Mucosa of rectum (tissue), 2 donors: ENCODE results near the gene FRMD4A.

ENCODE experiments used
- H3K27ac ChIP-seq, 2 donors: one replicate each; pipeline ENCODE4 v1.7.0; 2013; ENCODE audit warnings: inconsistent platforms in 2 of 2, low read depth in 2 of 2, low read length in 2 of 2
- H3K27me3 ChIP-seq, 2 donors: one replicate each; pipeline ENCODE4 v1.7.0; 2013; ENCODE audit warnings: low read length in 2 of 2; ENCODE audit not compliant: control insufficient read depth in 2 of 2, insufficient read depth in 2 of 2
- H3K36me3 ChIP-seq, 2 donors: one replicate each; pipeline ENCODE4 v1.7.0; 2013; ENCODE audit warnings: low read length in 2 of 2; ENCODE audit not compliant: control insufficient read depth in 2 of 2, insufficient read depth in 2 of 2
- H3K4me1 ChIP-seq, 2 donors: one replicate each; pipeline ENCODE4 v1.7.0; 2013; ENCODE audit warnings: low read length in 2 of 2, mild to moderate bottlenecking in 1 of 2; ENCODE audit not compliant: control insufficient read depth in 2 of 2, insufficient read depth in 2 of 2
- H3K4me3 ChIP-seq, 2 donors: one replicate each; pipeline ENCODE4 v1.7.0; 2013; ENCODE audit warnings: low read length in 2 of 2
- H3K9ac ChIP-seq, 2 donors: one replicate each; pipeline ENCODE4 v1.7.0; 2013; ENCODE audit warnings: low read length in 2 of 2, low read depth in 1 of 2, mild to moderate bottlenecking in 1 of 2
- H3K9me3 ChIP-seq, 2 donors: one replicate each; pipeline ENCODE4 v1.7.0; 2013; ENCODE audit warnings: low read length in 2 of 2; ENCODE audit not compliant: control insufficient read depth in 2 of 2
- donor health status: healthy.
- donor health status: Normal muscosa, but diverticular disease.

The FRMD4A gene

DNA sequence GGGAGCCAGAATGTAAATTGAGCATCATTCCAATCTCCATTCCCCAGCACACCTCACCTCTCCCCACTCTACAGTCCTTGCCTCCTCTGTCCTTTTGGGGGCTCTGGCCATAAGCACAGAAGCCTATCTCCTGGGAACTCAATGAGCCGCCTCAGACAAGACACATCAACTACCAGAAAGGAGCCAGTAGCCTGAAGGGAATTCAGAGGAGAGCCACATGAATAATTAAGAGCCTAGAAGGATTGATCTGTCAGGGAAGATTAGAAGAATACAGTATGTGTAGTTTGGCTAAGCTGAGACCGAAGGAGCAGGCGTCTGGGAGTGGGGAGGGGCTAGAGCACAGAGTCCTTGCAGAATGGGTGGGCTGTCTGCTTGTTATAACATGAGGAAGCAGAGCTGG, 31.2 kb downstream of the FRMD4A start:
- peaks cover 0 to 4% of the 10 kb centered on the region in 2 donors for H3K27me3 ChIP-seq
- no peaks in the 10 kb centered on the region for H3K9me3 ChIP-seq
- no peaks in the 10 kb centered on the region for H3K36me3 ChIP-seq
- H3K27ac ChIP-seq, result no peak overlapping the region
- no peaks in the 10 kb centered on the region for H3K4me1 ChIP-seq
- H3K4me3 ChIP-seq, result no peak overlapping the region
- H3K9ac ChIP-seq, result no peak overlapping the region

DNA sequence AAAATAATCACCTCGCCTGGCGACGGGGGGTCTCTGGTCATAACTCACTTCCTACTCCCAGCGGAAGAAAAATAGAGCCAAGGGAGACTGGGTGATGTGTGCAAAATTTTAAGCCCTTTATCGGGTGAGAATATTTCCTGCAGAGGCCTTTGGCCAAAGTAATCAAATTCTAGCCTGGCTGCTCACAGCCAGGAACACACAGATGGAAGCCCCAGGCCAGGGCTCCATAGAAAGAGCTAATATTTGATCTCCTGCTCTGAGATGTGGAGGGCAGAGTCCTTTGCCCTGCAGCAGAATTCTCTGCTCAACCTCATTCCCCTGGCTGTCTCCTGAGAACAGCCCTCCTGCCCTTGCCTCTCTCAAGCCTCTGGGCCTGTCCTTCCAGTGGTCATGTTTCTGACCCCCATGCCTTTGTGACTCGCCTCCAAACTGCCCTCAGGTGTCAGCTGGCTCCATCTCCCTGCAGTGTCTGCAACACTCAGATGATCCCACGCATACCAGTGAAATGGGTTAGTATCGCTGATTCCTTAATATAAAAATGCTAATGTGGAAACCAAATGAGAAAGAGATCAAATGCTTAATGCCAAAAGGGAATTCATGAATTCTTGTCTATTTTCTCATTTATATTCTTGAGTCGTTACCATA, 34.5 kb downstream of the FRMD4A start:
- no peak overlapping the region for H3K27ac ChIP-seq
- no peak overlapping the region for H3K4me3 ChIP-seq
- no peaks in the 10 kb centered on the region for H3K4me1 ChIP-seq
- no peaks in the 10 kb centered on the region for H3K36me3 ChIP-seq
- no peak overlapping the region for H3K9ac ChIP-seq
- H3K9me3 ChIP-seq, result no peaks in the 10 kb centered on the region
- peaks cover 0 to 4% of the 10 kb centered on the region in 2 donors for H3K27me3 ChIP-seq

DNA sequence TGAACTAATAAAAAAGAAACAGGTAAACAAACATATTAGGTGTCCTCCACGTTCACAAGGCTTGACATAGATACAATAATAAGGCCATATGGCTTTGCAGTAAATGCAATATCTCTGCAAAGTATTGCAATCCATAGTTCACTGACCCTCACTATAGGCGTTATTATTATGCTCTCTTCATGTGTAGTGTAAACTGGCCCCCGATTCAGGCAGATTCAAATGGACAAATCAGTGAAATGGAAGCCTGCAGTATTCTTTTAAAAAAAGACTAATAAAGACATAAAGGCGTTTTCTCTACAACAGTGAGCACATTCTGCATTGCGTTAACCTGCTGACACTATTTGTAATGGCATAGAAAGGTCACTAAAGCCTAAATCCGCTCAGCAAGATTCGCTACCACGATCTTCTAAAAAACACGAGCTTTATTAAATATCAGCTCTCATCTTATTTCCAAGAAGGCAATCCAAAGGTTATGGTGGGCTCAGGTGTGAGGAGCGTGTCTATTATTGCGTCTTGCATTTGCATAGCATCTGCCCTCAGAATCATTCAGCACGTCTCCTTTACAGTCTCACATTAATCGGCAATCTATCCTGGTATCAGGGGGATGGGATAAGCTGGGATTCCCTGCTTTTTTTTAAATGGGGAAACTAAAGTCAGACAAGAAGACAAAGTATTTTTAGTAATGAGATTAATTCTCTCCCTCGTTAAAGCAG, 36.2 kb downstream of the FRMD4A start:
- H3K27me3 ChIP-seq, result peaks cover 0 to 4% of the 10 kb centered on the region in 2 donors
- no peaks in the 10 kb centered on the region for H3K4me1 ChIP-seq
- H3K4me3 ChIP-seq, result no peak overlapping the region
- no peak overlapping the region for H3K9ac ChIP-seq
- H3K36me3 ChIP-seq, result no peaks in the 10 kb centered on the region
- no peaks in the 10 kb centered on the region for H3K9me3 ChIP-seq
- H3K27ac ChIP-seq, result no peak overlapping the region

DNA sequence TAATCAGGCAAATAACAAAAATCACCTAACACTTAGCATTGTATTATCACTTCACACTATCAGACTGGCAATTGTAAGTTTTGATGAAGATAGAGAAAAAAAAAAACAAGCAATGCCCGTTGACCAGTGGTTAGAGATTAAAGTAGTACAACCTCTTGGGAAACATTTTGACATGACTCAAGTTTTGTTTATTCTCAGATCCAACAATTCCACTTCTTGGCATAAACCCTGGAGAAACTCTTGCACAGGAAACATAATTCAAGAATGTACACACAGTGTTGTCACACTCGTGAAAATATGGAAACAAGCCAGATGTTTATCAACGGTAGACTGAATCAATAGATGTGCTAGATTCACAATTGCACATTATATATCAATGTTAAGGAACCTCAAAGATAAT, 37.2 kb downstream of the FRMD4A start:
- H3K9me3 ChIP-seq, result no peaks in the 10 kb centered on the region
- H3K27ac ChIP-seq, result no peak overlapping the region
- peaks cover 0 to 2% of the 10 kb centered on the region in 2 donors for H3K27me3 ChIP-seq
- no peak overlapping the region for H3K9ac ChIP-seq
- H3K36me3 ChIP-seq, result no peaks in the 10 kb centered on the region
- no peaks in the 10 kb centered on the region for H3K4me1 ChIP-seq
- no peak overlapping the region for H3K4me3 ChIP-seq

DNA sequence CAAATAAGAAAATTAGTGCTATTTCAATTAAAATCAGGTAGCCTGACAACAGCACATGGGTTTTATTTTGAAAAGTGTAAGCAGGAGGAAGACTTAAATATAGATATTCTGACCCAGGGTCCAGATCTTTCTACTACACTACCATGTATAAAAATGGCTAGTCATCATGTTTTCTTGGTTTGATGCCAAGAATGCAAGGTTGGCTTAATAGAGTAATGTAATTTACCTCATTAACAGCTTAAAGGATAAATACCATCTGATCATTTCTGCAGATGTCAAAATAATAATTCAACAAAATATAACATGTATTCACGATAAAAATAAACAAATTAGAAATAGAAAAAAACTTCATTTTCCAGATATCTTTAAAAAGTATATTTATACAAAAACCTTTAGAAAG, 39.4 kb downstream of the FRMD4A start:
- H3K9me3 ChIP-seq, result no peaks in the 10 kb centered on the region
- no peak overlapping the region for H3K27ac ChIP-seq

DNA sequence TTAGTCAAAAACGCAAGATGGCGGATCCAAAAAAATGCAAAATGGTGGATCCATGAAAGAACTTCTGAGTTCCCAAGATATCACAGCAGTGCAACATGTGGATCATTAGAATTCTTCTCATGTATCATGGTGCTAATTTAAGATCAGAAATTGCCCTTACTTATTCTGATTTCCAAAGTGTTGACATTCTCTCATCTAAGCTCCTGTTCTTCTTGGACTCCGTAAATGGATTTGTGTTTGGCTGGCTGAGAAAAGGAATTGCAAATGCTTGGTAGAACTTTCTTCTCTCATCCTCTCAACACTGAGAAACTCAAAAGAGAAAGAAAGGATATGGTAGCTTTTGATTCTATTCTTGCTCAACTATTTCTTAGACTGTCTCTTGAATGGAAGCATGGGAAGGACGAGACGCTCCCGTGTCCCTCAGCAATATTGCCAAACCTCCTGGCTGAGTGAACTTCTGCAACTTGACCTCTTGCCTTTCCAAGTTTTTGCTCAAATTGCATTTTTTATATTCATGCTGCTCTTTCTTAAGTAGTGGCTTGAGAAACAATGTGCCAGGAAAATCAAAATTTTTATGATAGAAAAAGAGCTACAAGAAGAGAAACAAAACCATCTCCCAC, 44.7 kb downstream of the FRMD4A start:
- Histone ChIP-seq H3K4me1 (no peaks in the 10 kb centered on the region), H3K27me3 (no peaks in the 10 kb centered on the region), H3K36me3 (no peaks in the 10 kb centered on the region), H3K9me3 (no peaks in the 10 kb centered on the region), H3K4me3 (no peak overlapping the region), H3K27ac (no peak overlapping the region), H3K9ac (no peak overlapping the region)

More for the DNA sequence above, 39.4 kb downstream of the FRMD4A start:
- no peaks in the 10 kb centered on the region for H3K4me1 ChIP-seq
- H3K4me3 ChIP-seq, result no peak overlapping the region
- H3K27me3 ChIP-seq, result no peaks in the 10 kb centered on the region
- no peak overlapping the region for H3K9ac ChIP-seq
- H3K36me3 ChIP-seq, result no peaks in the 10 kb centered on the region

DNA sequence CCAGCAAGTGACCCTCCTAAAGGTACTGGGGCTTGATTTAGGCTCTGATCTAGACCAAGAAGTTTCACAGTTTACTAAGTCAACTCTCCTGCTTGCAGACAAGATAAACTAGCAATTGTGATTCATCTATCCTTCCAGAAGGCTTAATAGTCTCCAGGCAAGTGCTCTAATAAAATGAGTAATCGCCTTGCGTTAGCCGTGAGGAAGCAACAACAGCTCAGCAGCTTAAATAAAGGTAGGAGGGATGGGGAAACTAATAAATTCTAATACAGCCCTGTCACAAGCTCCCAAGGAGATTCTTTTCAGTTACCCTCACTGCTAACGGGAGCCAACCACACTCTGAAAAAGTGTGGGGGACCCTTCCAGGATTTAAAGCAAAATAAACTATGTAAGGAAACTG, 48.4 kb downstream of the FRMD4A start:
- H3K27me3 ChIP-seq, result no peaks in the 10 kb centered on the region
- H3K9ac ChIP-seq, result no peak overlapping the region
- no peak overlapping the region for H3K4me3 ChIP-seq
- no peaks in the 10 kb centered on the region for H3K9me3 ChIP-seq
- no peaks in the 10 kb centered on the region for H3K36me3 ChIP-seq
- H3K27ac ChIP-seq, result no peak overlapping the region
- H3K4me1 ChIP-seq, result no peaks in the 10 kb centered on the region

DNA sequence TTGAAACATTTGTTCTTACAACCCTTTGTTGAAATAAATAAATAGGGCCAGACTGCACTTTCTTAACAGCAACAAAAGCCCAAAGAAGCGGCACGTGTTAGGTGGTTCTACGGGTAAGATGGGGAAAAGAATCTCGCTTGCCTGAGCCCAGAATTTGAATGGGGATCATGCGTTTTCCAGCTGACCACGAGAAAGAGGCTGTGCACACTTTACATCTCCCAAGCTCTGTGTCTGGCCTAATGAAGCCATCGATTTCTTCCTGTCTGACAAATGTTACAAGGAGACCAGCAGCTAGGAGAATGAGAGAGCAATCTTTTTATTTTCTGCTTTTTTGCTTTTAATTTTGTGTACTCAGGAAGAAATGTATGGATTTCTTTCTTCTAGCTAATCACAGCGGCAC, 52.2 kb downstream of the FRMD4A start:
- no peaks in the 10 kb centered on the region for H3K9me3 ChIP-seq
- no peaks in the 10 kb centered on the region for H3K4me1 ChIP-seq
- H3K9ac ChIP-seq, result no peak overlapping the region
- H3K4me3 ChIP-seq, result no peak overlapping the region
- no peaks in the 10 kb centered on the region for H3K36me3 ChIP-seq
- H3K27ac ChIP-seq, result no peak overlapping the region
- H3K27me3 ChIP-seq, result no peaks in the 10 kb centered on the region

DNA sequence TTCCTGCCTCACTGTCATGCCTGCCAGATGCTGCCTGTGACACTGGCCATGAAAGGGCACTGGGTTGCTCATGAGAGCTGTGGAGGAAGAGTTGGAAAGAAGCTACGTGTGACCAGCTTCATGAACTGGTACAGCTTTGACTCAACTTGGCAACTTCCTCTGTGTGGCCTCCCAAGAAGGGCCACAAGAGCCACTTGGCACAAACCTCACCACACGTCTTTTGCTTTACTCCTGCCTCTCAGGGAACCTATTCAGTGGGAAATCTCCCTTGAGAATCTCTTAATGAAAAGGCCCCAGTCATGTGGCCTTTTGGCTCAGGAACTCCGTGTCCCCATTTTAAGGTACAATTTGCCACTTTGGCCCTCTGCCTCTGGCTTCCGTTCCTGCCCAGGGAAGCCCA, 54.5 kb downstream of the FRMD4A start:
- Histone ChIP-seq H3K4me1 (no peaks in the 10 kb centered on the region), H3K27me3 (no peaks in the 10 kb centered on the region), H3K27ac (no peak overlapping the region), H3K36me3 (no peaks in the 10 kb centered on the region), H3K9me3 (no peaks in the 10 kb centered on the region), H3K4me3 (no peak overlapping the region), H3K9ac (no peak overlapping the region)

DNA sequence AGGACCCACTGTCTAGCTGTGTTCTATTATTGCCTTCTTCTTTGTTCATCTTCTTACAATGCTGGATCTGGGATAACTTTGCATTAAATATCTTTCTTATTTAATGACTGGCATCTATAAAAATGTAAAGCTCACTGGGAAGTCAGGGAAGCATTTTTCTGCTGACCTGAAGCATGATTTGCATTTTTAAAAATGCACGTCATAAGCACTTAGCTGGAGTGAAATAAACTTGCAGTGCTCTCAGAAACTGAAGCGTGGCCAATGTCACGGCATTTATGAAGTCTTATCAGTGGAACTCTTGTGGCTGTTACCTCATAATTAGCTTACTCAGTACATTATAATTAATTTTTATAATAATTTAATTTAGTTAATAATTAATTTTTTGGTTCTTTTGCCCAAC, 59.1 kb downstream of the FRMD4A start:
- Histone ChIP-seq H3K36me3 (no peaks in the 10 kb centered on the region), H3K27me3 (no peaks in the 10 kb centered on the region), H3K9me3 (no peaks in the 10 kb centered on the region), H3K9ac (no peak overlapping the region), H3K27ac (no peak overlapping the region), H3K4me1 (no peaks in the 10 kb centered on the region), H3K4me3 (no peak overlapping the region)
